DMS79 treated with DMSO at 0.1 percent for 48 hours (cell line): Measurements from ENCODE around the gene ZNF804A.

Experiments
- DNase-seq: peaks from one replicate; lab custom pipeline; 2025; lab: John Stamatoyannopoulos, UW

The ZNF804A gene

DNA sequence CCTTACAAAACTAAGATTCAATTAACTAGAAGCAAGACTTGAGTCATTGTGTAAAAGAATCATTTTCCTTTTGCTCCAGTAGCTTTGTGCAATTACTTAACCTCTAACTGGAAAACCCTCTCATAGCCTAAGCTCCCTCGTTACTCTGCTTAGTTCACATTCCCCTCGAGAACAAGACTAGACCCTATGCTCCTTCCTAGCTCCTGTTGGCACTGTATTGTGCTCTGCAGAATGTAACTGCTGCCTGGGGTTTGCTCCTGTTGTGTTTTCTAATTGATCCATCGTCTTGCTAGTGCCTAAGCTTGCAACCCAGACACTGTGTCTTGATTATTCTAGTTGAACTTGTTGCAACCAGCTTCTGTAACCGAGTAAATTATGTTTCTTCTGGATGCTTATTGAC lies 347.0 kb downstream of the ZNF804A start:
- DNase-seq = no peak

DNA sequence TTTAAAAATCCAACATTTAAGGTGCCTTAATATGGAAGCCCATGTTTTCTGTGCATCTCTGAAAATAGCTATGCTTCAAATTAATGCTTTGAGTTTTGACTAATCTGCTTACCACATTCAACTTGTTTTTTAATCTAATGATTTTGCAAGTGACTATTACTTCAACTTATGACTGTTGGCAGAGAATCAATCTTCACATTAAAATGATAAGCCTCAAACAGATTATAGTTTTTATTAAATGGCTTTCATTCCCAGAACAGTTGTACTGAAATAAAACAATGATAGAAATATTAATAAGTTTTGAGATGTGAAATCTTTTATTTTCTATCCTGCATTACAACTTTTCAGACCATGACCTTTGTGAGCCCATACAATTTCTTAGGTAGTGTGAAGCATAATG lies 347.5 kb downstream of the ZNF804A start:
- no peak for DNase-seq

DNA sequence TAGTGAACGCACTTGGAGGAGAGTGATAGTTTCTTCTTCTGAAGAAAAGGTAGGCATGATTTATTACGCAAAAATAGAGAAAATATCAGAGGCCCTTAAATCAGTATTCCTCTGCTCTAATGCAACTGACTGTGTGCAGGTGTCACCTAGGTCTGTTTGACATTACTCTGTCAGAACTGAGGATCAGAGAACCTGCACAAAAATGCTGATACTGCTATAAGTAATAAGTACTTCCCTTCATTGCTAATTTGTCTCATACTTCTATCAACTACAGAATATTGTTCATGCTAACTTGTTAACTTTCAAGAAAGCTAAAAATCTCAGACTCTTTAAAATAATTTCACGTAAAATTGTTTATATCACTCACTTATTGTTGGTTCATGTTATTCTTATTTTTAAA lies 358.5 kb downstream of the ZNF804A start:
- DNase-seq = no peak

DNA sequence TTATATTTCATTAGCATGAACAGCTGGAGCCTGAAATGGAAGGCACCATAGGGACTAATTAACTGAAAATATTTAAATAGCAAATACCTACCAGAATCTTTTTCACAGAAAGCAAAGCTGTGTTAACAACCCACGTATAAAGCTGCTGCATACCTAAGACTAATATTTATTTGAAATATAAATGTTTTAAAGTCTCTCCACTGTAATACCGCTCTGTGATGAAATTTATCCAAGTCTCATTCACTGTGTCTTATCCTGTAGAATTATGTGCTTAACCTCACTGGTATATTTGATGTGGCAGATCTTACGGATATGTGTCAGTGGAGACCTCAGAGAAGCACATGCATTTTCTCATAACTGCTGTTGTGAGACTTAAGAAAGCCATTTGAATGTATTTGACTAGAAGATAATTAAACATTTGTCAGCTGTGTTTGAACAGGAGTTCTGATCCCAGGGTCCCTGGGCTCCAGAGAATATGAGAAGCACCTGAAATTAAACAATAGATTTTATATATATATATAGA lies 373.3 kb downstream of the ZNF804A start:
- no peak for DNase-seq
